DOHH2 (cell line): ENCODE measurements around the gene SLC3A2.

Experiments
- H3F3A ChIP-seq: fragments of 200-600 bp; sonication (generic), shearing (Covaris generic); 2 replicates; pipeline ENCODE4 v1.6.0; 2016; ENCODE audit warnings: antibody characterized with exemption, mild to moderate bottlenecking; ENCODE audit not compliant: control insufficient read depth, insufficient read depth
- H3K27ac ChIP-seq: fragments of 200-600 bp; sonication (generic); 2 replicates; pipeline ENCODE4 v1.5.1; 2014; ENCODE audit warnings: low read depth, mild to moderate bottlenecking, low read length, moderate library complexity
- H3K27me3 ChIP-seq: fragments of 200-600 bp; sonication (generic); 2 replicates; pipeline ENCODE4 v1.6.1; 2014; ENCODE audit warnings: mild to moderate bottlenecking, low read length, mixed read lengths; ENCODE audit not compliant: control insufficient read depth
- H3K36me3 ChIP-seq: fragments of 200-600 bp; sonication (generic); 2 replicates; pipeline ENCODE4 v1.6.1; 2014; ENCODE audit warnings: mild to moderate bottlenecking, low read length, moderate library complexity, mixed read lengths; ENCODE audit not compliant: control insufficient read depth
- H3K4me1 ChIP-seq: fragments of 200-600 bp; sonication (generic); 2 replicates; pipeline ENCODE4 v1.6.1; 2014; ENCODE audit warnings: mild to moderate bottlenecking, low read length, mixed read lengths; ENCODE audit not compliant: control insufficient read depth
- H3K4me2 ChIP-seq: fragments of 200-600 bp; sonication (generic); 2 replicates; pipeline ENCODE4 v1.6.0; 2014; ENCODE audit warnings: mild to moderate bottlenecking, low read length, moderate library complexity
- H3K4me3 ChIP-seq: fragments of 200-600 bp; sonication (generic); 2 replicates; pipeline ENCODE4 v1.5.1; 2014; ENCODE audit warnings: mild to moderate bottlenecking, low read length, mixed read lengths
- H3K79me2 ChIP-seq: fragments of 200-600 bp; sonication (generic); 2 replicates; pipeline ENCODE4 v1.6.1; 2014; ENCODE audit warnings: mild to moderate bottlenecking, low read length, mixed read lengths; ENCODE audit not compliant: control insufficient read depth
- H3K9me2 ChIP-seq: fragments of 200-600 bp; sonication (generic); replicated peaks from 2 replicates; pipeline ENCODE4 v1.6.1; 2014; ENCODE audit warnings: mild to moderate bottlenecking, low read length, mixed read lengths; ENCODE audit not compliant: control insufficient read depth
- H3K9me3 ChIP-seq: fragments of 200-600 bp; sonication (generic); 2 replicates; pipeline ENCODE4 v1.6.1; 2014; ENCODE audit warnings: antibody characterized with exemption, low read length, mixed read lengths; ENCODE audit not compliant: control insufficient read depth, insufficient read depth
- H4K20me1 ChIP-seq: fragments of 200-600 bp; sonication (generic); 2 replicates; pipeline ENCODE4 v1.6.0; 2014; ENCODE audit warnings: low read depth, mild to moderate bottlenecking, antibody characterized with exemption, low read length, moderate library complexity; ENCODE audit not compliant: control insufficient read depth, insufficient read depth
- EZH2phosphoT487 ChIP-seq: fragments of 200-600 bp; sonication (generic); IDR thresholded peaks from 2 replicates; pipeline ENCODE4 v1.6.1; 2017; ENCODE audit warnings: borderline replicate concordance, mild to moderate bottlenecking, antibody characterized with exemption, low read length, moderate library complexity, mixed read lengths
- TF ChIP-seq, protein P1 (sequence below): fragments of 200-600 bp; sonication (generic); IDR thresholded peaks from one replicate; pipeline ENCODE4 v1.5.1; 2014; ENCODE audit warnings: antibody characterized with exemption, mild to moderate bottlenecking, low read depth, low read length; ENCODE audit not compliant: poor library complexity, severe bottlenecking

The SLC3A2 gene

DNA sequence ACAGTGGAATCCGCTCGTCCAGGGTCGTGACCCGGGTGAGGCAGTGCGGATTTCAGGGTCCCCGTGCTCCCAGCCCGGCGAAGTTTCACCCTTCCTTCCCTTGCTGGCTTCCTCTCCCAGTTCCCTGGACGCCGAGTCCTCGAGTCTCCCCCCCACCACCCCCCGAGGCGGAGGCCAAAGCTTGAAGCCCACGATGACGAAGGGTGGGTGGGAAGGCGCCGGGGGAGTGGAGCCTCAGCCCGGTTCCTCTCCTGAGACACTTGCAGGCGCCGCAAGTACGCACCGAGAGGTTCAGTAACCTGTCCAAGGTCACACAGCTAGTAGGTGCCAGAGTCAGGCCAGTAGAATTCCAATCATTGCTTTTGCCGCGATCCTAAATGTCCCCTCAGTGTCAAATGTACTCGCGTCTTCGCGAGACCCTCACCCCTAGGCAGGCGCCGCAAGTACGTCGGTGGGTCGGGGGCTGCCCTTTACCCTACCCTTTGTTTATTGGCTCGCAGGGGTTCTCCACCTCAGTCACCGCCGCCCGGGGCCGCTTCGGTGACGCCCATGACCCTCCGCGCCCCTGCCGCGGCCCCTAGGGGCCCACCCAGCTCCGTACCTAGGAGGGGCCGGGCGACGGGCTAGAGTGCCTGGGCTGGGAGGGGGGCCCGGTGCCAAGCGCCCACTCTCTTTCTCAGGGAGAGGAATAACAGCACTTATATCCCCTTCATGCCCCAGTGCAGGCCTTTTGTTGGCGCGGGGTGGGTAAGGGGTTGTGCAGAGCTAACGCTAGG lies 46.2 kb downstream of the SLC3A2 start:
- Histone ChIP-seq H3K36me3 (no peaks in the 10 kb centered on the region), H3K4me2 (no peak overlapping the region), H3K79me2 (no peaks in the 10 kb centered on the region), H3K9me3 (no peaks in the 10 kb centered on the region), H3K9me2 (no peaks in the 10 kb centered on the region), H3K4me3 (no peak overlapping the region), H3K4me1 (peaks cover 13% of the 10 kb centered on the region), H3K27me3 (peaks cover 57% of the 10 kb centered on the region), H3K27ac (no peak overlapping the region), H3F3A (no peaks in the 10 kb centered on the region), H4K20me1 (no peaks in the 10 kb centered on the region)
- TF ChIP-seq EZH2phosphoT487: no peak
- TF ChIP-seq, protein P1, sequence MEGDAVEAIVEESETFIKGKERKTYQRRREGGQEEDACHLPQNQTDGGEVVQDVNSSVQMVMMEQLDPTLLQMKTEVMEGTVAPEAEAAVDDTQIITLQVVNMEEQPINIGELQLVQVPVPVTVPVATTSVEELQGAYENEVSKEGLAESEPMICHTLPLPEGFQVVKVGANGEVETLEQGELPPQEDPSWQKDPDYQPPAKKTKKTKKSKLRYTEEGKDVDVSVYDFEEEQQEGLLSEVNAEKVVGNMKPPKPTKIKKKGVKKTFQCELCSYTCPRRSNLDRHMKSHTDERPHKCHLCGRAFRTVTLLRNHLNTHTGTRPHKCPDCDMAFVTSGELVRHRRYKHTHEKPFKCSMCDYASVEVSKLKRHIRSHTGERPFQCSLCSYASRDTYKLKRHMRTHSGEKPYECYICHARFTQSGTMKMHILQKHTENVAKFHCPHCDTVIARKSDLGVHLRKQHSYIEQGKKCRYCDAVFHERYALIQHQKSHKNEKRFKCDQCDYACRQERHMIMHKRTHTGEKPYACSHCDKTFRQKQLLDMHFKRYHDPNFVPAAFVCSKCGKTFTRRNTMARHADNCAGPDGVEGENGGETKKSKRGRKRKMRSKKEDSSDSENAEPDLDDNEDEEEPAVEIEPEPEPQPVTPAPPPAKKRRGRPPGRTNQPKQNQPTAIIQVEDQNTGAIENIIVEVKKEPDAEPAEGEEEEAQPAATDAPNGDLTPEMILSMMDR: no peak

DNA sequence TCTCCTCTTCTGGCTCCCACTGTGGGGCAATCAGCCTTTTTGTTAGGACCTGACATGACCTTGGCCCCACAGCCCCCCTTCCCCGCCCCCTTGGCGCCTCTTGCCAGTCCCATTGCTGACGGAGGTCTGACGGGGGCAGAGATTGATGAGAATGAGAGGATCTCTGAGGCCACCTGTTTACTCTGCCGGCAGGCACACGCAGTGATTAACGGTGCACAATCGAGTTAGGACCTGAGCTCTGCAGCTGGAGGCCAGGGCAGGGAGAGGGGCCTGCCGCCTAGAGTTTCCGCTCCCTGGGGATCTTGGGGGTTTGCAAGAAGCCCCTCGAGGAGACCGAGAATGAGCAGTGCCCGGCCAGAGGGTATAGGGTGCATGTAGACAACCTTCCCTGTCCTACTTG lies 47.3 kb downstream of the SLC3A2 start:
- no peaks in the 10 kb centered on the region for H3K36me3 ChIP-seq
- no peak overlapping the region for H3K4me2 ChIP-seq
- no peak overlapping the region for H3K27ac ChIP-seq
- no peaks in the 10 kb centered on the region for H4K20me1 ChIP-seq
- H3K9me2 ChIP-seq: no peaks in the 10 kb centered on the region
- H3K9me3 ChIP-seq: no peaks in the 10 kb centered on the region
- no peaks in the 10 kb centered on the region for H3K79me2 ChIP-seq
- TF ChIP-seq EZH2phosphoT487: no peak
- TF ChIP-seq, protein P1: no peak
- H3K4me1 ChIP-seq: peaks cover 9% of the 10 kb centered on the region
- no peak overlapping the region for H3K4me3 ChIP-seq
- no peaks in the 10 kb centered on the region for H3F3A ChIP-seq
- H3K27me3 ChIP-seq: peaks cover 47% of the 10 kb centered on the region

DNA sequence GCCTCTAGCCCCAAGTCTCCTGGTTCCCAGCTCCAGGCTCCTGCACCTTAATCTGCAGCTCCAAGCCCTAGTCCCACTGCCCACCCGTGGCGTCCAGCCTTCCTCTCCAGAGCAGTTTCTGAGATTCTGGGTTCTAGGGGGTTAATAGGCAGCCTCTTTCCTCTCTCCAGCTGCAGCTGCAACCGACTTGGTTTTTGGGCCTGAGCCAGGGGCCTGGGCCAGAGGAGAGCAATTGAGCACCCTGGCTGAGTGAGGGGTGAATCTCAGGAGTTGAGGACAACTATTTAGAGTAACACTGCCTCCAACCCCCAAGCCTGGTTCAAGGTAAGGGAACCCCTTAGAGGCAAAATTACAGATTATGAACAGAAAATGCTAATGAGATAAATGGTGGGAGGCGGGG lies 49.5 kb downstream of the SLC3A2 start:
- Histone ChIP-seq H3K27ac (no peak overlapping the region), H3K79me2 (no peaks in the 10 kb centered on the region), H3K27me3 (peaks cover 37% of the 10 kb centered on the region), H3K9me2 (no peaks in the 10 kb centered on the region), H3K9me3 (no peaks in the 10 kb centered on the region), H4K20me1 (no peaks in the 10 kb centered on the region), H3K36me3 (no peaks in the 10 kb centered on the region), H3F3A (no peaks in the 10 kb centered on the region), H3K4me2 (no peak overlapping the region), H3K4me1 (no peaks in the 10 kb centered on the region), H3K4me3 (no peak overlapping the region)
- no peak for TF ChIP-seq EZH2phosphoT487
- TF ChIP-seq, protein P1: no peak
